ENCODE data around the gene OR1M1.

Gene OR1M1

GRCh38 chr19:9086761-9087160, at the start of gene OR1M1:
OR1M1 (plus strand) TSS chr19:9087061; CDS start chr19:9093245, 6,184 bp downstream.
- Histone ChIP-seq H3K36me3 (ENCODE audit: control insufficient read depth, insufficient read depth, low read length) (no peaks in the 10 kb centered on the region), H3K27me3 (replicated peaks; ENCODE audit: control insufficient read depth, insufficient read depth, low read length) (no peaks in the 10 kb centered on the region), H3K4me3 (replicated peaks; ENCODE audit: low read depth, low read length) (no peak within 1 kb of the TSS)
- DNase-seq (ENCODE audit: extremely low read depth, insufficient read length) = no peak
- no peak for TF ChIP-seq CTCF (IDR thresholded peaks at IDR 0.05; ENCODE audit: insufficient read depth, low read length, poor library complexity, severe bottlenecking)

- H3K4me3 ChIP-seq (replicated peaks; ENCODE audit: low read depth, low read length) = no peak overlapping the region
- TF ChIP-seq CTCF (IDR thresholded peaks at IDR 0.05; ENCODE audit: insufficient read depth, low read length, poor library complexity, severe bottlenecking) = no peak
Observed at GRCh38 chr19:9037400-9038062, 49.3 kb upstream of the OR1M1 start.

GRCh38 chr19:9039728-9040127, 47.1 kb upstream of the OR1M1 start:
- no peak for TF ChIP-seq CTCF (IDR thresholded peaks at IDR 0.05; ENCODE audit: insufficient read depth, low read length, poor library complexity, severe bottlenecking)
- Histone ChIP-seq H3K36me3 (ENCODE audit: control insufficient read depth, insufficient read depth, low read length) (no peaks in the 10 kb centered on the region), H3K27me3 (replicated peaks; ENCODE audit: control insufficient read depth, insufficient read depth, low read length) (no peaks in the 10 kb centered on the region), H3K4me3 (replicated peaks; ENCODE audit: low read depth, low read length) (no peak overlapping the region)
- no peak for DNase-seq (ENCODE audit: extremely low read depth, insufficient read length)

More at GRCh38 chr19:9037400-9038062, 49.3 kb upstream of the OR1M1 start:
- no peak for DNase-seq (ENCODE audit: extremely low read depth, insufficient read length)
- Histone ChIP-seq H3K36me3 (ENCODE audit: control insufficient read depth, insufficient read depth, low read length) (no peaks in the 10 kb centered on the region), H3K27me3 (replicated peaks; ENCODE audit: control insufficient read depth, insufficient read depth, low read length) (no peaks in the 10 kb centered on the region)

- H3K27me3 ChIP-seq (replicated peaks; ENCODE audit: control insufficient read depth, insufficient read depth, low read length) = no peaks in the 10 kb centered on the region
Observed at GRCh38 chr19:9040131-9040530, 46.7 kb upstream of the OR1M1 start.

GRCh38 chr19:9041023-9041422, 45.8 kb upstream of the OR1M1 start:
- H3K4me3 ChIP-seq (replicated peaks; ENCODE audit: low read depth, low read length) = no peak overlapping the region
- no peak for DNase-seq (ENCODE audit: extremely low read depth, insufficient read length)
- H3K27me3 ChIP-seq (replicated peaks; ENCODE audit: control insufficient read depth, insufficient read depth, low read length) = no peaks in the 10 kb centered on the region
- H3K36me3 ChIP-seq (ENCODE audit: control insufficient read depth, insufficient read depth, low read length) = no peaks in the 10 kb centered on the region
- no peak for TF ChIP-seq CTCF (IDR thresholded peaks at IDR 0.05; ENCODE audit: insufficient read depth, low read length, poor library complexity, severe bottlenecking)

More at GRCh38 chr19:9040131-9040530, 46.7 kb upstream of the OR1M1 start:
- H3K36me3 ChIP-seq (ENCODE audit: control insufficient read depth, insufficient read depth, low read length) = no peaks in the 10 kb centered on the region
- DNase-seq (ENCODE audit: extremely low read depth, insufficient read length) = no peak
- TF ChIP-seq CTCF (IDR thresholded peaks at IDR 0.05; ENCODE audit: insufficient read depth, low read length, poor library complexity, severe bottlenecking) = no peak
- H3K4me3 ChIP-seq (replicated peaks; ENCODE audit: low read depth, low read length) = no peak overlapping the region

GRCh38 chr19:9043524-9043923, 43.3 kb upstream of the OR1M1 start:
- no peak for DNase-seq (ENCODE audit: extremely low read depth, insufficient read length)
- H3K27me3 ChIP-seq (replicated peaks; ENCODE audit: control insufficient read depth, insufficient read depth, low read length) = no peaks in the 10 kb centered on the region
- no peak overlapping the region for H3K4me3 ChIP-seq (replicated peaks; ENCODE audit: low read depth, low read length)
- TF ChIP-seq CTCF (IDR thresholded peaks at IDR 0.05; ENCODE audit: insufficient read depth, low read length, poor library complexity, severe bottlenecking) = no peak
- H3K36me3 ChIP-seq (ENCODE audit: control insufficient read depth, insufficient read depth, low read length) = no peaks in the 10 kb centered on the region

Measured in GM06990 (cell line).